MCF 10A (cell line): ENCODE measurements around the gene ALX1. TPM values are rescaled to one million over a fixed set of nuclear protein-coding genes. Genes with fewer than 3 reads are reported as not detected.

Experiments
- BruUV-seq: library from RNA; stranded (reverse); fragments of 400-500 nt; replicated peaks from 2 replicates; lab custom pipeline; 2021; lab: Mats Ljungman, UMichigan
- CTCF ChIA-PET: fragments of 300-600 bp; sonication (Branson Sonifier 250); formaldehyde crosslinking; extraction: SDS; loops from one replicate; lab custom pipeline; 2021; ENCODE audit warnings: antibody characterized with exemption, inconsistent platforms; lab: Yijun Ruan, JAX
- POLR2A ChIA-PET: fragments of 300-600, 350-650 bp; sonication (Branson Sonifier 250); formaldehyde crosslinking; extraction: SDS; loops from one replicate; lab custom pipeline; 2020; ENCODE audit warnings: antibody characterized with exemption, inconsistent platforms; lab: Yijun Ruan, JAX
- DNase-seq: peaks from one replicate; pipeline ENCODE4 v3.0.0-alpha.2; 2018; ENCODE audit not compliant: unreplicated experiment
- H3K27ac Mint-ChIP-seq: one replicate; pipeline ENCODE4 v1.8.0; 2022; ENCODE audit warnings: mild to moderate bottlenecking, low read depth, mixed read lengths; ENCODE audit not compliant: unreplicated experiment
- H3K27me3 Mint-ChIP-seq: one replicate; pipeline ENCODE4 v1.8.0; 2022; ENCODE audit warnings: mixed read lengths; ENCODE audit not compliant: insufficient read depth, unreplicated experiment
- H3K36me3 Mint-ChIP-seq: one replicate; pipeline ENCODE4 v1.8.0; 2022; ENCODE audit warnings: mild to moderate bottlenecking, moderate library complexity, mixed read lengths; ENCODE audit not compliant: insufficient read depth, unreplicated experiment
- H3K4me1 Mint-ChIP-seq: one replicate; pipeline ENCODE4 v1.8.0; 2022; ENCODE audit warnings: mixed read lengths; ENCODE audit not compliant: insufficient read depth, unreplicated experiment
- H3K4me3 Mint-ChIP-seq: one replicate; pipeline ENCODE4 v1.8.0; 2022; ENCODE audit warnings: mild to moderate bottlenecking, moderate library complexity, mixed read lengths; ENCODE audit not compliant: unreplicated experiment
- H3K9me3 Mint-ChIP-seq: one replicate; pipeline ENCODE4 v1.8.0; 2022; ENCODE audit warnings: mixed read lengths; ENCODE audit not compliant: unreplicated experiment
- CTCF ChIP-seq: fragments of 200-600 bp; IDR thresholded peaks from one replicate; pipeline ENCODE4 v1.8.0; 2022; ENCODE audit warnings: antibody characterized with exemption, mild to moderate bottlenecking; ENCODE audit not compliant: unreplicated experiment
- intact Hi-C: fragments of 100-400 bp; cut with micrococcal nuclease; formaldehyde crosslinking; loops from 2 replicates; pipeline ENCODE4 v1.14.1; 2022
- total RNA-seq: library from RNA; stranded (reverse); gene quantifications from 2 replicates; pipeline ENCODE4 v1.2.3, GENCODE V29; 2022

ALX1 gene
- total RNA-seq, 1 experiment from 2014 or later = not detected

- CTCF ChIA-PET = interaction anchor here (0.8 to 1.0 kb wide), 2 partner anchors 9 to 27 kb away, joined by 4 to 5 read pairs; no protein-coding TSS in a partner anchor
- Mint-ChIP-seq H3K9me3 (peaks cover 5% of the 10 kb centered on the region), H3K27ac (no peak overlapping the region), H3K4me3 (no peak overlapping the region), H3K4me1 (no peaks in the 10 kb centered on the region), H3K27me3 (no peaks in the 10 kb centered on the region), H3K36me3 (no peaks in the 10 kb centered on the region)
- TF ChIP-seq CTCF = no peak
- intact Hi-C loops = no loop called here
- no TSS peak for BruUV-seq
- DNase-seq = no peak
- POLR2A ChIA-PET = no interaction called here
Observed at GRCh38 chr12:85277900-85278597, 2.0 kb upstream of the ALX1 start.

- peaks cover 5% of the 10 kb centered on the region for H3K9me3 Mint-ChIP-seq
- TF ChIP-seq CTCF = no peak
- intact Hi-C loops = no loop called here
- H3K36me3 Mint-ChIP-seq = no peaks in the 10 kb centered on the region
- BruUV-seq = no TSS peak
- H3K4me3 Mint-ChIP-seq = no peak overlapping the region
- POLR2A ChIA-PET = interaction anchor here (0.6 kb wide), 1 partner anchor 41 kb away, joined by 3 read pairs; no protein-coding TSS in a partner anchor
- no peak overlapping the region for H3K27ac Mint-ChIP-seq
- no peak for DNase-seq
- no peaks in the 10 kb centered on the region for H3K4me1 Mint-ChIP-seq
- CTCF ChIA-PET = interaction anchor here (0.6 to 1.0 kb wide), 3 partner anchors 8 to 44 kb away, joined by 3 to 5 read pairs (median 4); no protein-coding TSS in a partner anchor
- no peaks in the 10 kb centered on the region for H3K27me3 Mint-ChIP-seq
Observed at GRCh38 chr12:85278598-85279448, 1.2 kb upstream of the ALX1 start.

- DNase-seq = no peak
- ChIA-PET POLR2A (interaction anchor here (0.6 kb wide), 1 partner anchor 42 kb away, joined by 3 read pairs; no protein-coding TSS in a partner anchor), CTCF (no interaction called here)
- no peak overlapping the region for H3K4me3 Mint-ChIP-seq
- no peaks in the 10 kb centered on the region for H3K9me3 Mint-ChIP-seq
- no peaks in the 10 kb centered on the region for H3K36me3 Mint-ChIP-seq
- H3K27ac Mint-ChIP-seq = no peak overlapping the region
- no peak for TF ChIP-seq CTCF
- no TSS peak for BruUV-seq
- intact Hi-C loops = no loop called here
- H3K27me3 Mint-ChIP-seq = no peaks in the 10 kb centered on the region
- no peaks in the 10 kb centered on the region for H3K4me1 Mint-ChIP-seq
Observed at GRCh38 chr12:85279449-85280164, 413 bp upstream of the ALX1 start.
